GM19397 (cell line): Measurements from ENCODE around the gene VGLL4.
A peak's percentile ranks its signal among the peaks of the same experiment; 100 is the strongest.

ENCODE experiments used
- ATAC-seq: cut with Tn5 transposase; IDR thresholded peaks from one replicate; pipeline ENCODE4 v1.9.1; 2021; ENCODE audit warnings: mild to moderate bottlenecking, moderate library complexity; ENCODE audit not compliant: unreplicated experiment

VGLL4 gene

DNA sequence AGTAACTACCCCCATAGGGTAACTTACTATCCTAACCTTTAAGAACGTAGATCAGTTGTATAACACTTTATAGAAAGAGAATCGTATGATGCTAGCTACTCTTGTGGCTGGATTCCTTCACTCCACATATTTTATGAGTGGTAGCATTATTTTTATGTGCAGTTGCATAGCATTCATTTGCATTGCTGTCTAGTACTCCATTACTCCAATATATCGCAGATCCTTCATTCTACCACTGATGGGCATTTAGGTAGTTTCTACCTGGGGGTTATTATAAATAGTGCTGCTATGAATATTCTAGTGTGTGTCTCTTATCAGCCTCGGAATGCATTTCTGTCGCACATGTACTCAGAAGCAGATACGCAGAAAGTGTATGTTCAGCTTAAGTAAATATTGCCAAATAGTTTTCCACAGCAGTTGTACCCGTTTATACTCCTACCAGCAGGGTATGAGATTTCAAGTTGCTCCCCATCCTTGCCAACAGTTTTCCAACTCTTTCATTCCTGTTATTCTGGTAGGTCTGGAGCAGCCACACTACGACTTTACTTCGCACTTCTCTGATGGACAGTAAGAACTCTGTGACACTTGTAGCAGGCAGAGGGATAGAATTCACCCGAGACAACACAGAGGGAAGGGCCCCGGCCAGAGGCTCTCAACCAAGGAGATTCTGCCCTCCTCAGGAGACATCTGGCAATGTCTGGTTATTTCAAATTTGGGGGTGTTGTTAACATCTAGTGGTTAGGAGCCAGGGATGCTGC lies 9.8 kb upstream of the VGLL4 start:
- no peak for ATAC-seq

DNA sequence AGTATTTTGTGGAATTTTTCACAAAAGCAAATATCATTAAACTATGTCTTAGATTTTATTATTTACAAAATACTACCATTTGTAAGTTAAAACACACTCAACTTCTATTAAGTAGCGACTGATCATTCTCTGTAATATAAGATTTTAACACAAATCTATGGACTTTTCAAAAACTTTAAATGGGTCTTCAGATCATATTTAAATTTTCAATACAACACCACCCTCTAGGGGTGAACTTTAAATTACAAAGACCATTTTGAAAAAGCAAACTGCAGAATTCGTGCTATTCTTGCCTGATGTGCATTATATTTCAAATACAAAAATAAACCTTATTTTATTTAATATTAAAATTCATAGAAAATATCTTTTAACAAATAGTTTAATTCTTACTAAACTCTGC lies 8.2 kb upstream of the VGLL4 start:
- ATAC-seq = no peak

DNA sequence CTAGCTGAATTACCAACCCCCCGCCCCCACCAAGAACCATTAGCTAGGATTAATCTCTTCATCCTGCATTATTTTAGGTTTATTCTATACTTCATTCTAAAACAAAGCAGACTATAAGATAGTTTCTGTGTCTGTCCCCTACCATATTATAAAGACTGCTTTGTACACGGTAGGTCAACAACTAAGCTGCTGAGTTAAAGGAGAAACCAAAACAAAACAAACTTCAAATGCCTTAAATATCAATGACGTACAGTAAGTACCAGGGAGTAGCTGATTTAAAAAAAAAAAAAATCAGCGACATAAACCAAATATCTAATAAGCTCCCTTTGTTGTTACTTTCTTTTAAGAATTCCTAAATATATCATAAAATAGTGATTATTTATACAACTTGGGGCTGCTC lies 7.8 kb upstream of the VGLL4 start:
- no peak for ATAC-seq

DNA sequence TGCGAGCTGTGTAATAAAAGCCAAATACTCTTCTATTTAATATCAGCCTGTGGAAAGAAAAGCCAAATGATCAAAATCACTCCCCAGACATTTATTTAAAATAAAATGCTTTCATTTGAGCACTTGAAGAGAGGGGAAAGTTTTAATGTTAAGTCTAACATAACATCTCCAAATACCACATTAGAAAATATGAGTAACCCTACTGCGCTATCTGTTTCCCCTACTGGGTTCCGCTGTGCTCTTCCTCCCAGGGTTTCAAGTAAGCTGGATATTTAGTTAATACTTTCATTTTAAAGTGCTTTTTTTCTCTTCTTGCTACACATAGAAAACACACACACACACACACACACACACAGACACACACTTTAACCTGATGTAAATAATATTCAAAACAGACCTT lies 6.7 kb upstream of the VGLL4 start:
- no peak for ATAC-seq

DNA sequence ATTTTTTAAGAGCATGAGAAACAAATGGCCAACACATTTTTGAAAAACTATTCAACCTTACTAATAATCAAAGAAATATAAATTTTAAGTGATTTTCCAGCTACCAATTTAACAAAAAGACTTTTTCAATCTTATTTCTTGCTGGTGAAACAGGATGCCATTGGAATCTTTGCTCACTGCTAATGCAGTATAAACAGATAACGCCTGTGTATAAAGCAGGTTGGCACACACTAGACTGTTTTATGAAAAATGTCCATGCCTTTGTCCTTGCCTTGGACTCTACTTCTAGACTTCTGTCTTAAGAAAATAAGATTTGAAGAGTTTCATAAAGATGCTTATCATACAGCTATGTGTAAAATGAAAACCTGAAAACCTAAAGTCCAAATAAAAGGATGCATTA lies 5.0 kb upstream of the VGLL4 start:
- no peak for ATAC-seq

DNA sequence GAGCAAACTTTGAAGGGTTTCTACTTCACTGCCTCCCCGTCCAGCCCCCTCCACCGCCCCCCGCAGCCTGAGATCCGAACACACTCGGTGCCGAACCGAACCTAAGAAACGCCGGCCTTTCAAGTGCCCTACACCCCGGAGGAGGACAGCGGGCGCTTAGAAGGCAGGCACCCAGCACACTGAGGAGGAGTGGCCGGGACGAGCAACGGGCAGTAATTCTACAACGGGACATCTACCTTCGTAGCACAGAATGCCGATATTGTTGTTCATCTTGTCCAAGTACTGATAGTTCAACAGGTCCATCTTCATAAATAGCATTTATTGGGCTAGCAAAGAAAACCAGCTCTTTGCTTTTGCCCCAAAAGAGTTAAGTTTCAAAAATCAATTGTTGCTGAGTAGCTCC lies 513 bp downstream of the VGLL4 start:
- no peak for ATAC-seq

DNA sequence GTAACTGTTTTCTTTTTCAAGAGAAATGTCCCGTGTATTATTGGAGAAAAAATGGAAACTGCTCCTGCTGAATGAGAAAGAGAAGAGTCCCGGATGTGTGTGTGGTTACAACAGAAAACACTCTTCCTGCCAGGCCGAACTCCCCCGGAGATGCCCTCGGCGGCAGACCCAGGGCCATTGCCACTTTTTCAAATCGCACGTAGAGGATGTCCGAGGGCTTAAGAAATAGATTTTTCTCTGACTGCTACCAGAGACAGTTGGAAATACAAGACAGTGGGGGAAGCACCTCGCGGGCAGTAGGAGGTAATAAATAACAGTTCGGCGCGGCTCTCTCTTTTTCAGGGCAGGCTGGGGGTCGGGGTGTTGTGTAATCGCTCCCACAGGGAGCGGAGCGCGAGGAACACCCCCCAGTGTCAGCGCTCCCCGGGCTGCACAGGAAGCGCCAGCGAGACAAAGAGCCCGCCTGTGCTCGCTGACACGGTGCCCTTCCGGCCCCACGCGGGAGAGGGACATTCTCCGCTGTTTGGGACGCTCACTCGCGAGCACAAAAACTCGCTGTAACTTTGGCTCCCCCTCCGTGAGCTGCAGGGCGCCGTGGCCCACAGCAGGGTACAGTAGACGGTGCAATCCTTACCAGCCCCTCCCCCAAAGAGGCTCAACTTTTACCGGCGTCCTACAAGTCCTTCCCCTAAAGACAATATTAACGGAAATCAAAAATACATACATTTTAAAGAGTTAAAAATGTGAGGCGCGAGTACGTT lies 1.1 kb downstream of the VGLL4 start:
- peak; percentile 71 for ATAC-seq

DNA sequence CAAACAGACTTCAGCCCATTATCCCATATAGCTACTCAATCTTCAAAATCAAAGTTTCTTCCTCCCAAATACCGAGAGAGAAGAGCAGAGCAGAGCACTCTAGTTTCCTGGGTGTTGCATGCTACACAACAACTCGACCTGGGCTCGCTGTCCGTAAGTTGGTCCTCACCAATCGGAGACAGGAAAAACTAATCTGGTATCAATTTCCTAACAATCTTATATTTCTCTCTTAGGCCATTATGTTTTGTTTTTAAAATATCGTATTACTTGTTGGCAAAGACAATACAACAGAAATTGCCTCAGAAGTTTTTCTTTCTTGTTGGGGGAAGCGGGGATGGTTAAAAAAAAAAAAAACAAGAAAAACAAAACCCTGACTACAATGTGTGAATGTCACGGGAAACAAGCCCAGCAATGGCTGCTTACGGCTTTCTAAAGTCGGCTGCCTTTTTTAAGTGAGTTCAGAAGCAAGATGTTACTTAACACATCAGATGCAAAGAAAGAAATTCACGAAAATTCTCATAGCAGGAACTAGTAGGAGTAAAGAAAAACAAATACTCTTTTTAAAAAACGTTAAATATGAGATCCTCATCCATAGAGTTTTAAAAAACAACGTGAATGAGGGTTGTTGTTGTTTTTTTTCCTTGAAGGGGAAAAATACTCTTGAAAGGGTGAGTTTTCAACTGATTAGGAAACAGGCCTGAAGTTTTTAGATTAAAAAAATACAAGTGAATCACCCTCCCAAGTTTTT lies 1.9 kb downstream of the VGLL4 start:
- no peak for ATAC-seq

DNA sequence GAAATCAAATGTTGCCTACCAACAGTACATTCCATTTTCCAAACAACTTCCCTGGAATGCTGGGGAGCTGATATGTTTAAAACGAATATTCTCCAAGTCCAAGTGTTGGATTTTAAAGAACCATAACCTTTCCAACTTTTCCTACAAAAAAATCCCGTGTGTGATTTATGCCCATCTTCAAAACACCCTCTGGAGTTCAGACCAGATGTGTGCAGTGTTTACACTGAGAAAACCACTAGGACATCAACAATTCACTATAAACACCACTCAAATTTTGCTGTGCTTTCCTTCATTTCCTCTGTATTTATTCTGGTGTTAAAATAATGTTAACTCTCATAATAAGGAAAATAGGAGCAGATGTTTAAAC lies 2.4 kb downstream of the VGLL4 start:
- no peak for ATAC-seq

DNA sequence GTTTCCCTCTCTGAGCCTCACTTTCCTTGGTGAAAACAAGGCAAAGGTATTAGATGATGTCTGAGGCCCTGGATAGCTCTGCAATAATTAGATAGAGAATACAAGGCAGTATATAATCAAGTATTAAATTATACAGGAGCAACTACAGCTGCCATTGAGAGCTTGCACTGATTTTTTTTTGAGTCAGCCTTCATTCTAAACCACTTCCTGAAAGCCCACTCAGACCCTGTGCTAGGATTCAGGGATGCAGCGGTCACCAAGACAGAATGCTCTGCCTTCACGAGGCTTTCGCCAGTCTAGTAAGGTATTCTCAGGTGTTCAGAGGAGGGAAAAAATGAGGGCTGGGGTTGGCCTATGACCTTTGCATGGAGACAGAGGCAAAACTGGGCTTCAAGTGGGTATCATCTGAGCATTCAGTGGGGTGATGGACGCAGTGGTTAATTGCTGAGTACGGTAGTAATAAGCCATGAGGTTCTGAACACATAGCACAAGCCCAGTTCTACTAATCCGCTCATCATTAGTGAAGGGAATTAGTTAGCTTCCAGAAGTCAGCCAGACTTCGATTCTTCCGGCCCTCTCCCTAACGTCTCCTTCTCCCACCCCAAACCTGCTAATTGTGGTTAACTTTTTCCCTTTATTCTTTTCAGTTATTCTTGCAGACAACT lies 3.6 kb downstream of the VGLL4 start:
- ATAC-seq = no peak

DNA sequence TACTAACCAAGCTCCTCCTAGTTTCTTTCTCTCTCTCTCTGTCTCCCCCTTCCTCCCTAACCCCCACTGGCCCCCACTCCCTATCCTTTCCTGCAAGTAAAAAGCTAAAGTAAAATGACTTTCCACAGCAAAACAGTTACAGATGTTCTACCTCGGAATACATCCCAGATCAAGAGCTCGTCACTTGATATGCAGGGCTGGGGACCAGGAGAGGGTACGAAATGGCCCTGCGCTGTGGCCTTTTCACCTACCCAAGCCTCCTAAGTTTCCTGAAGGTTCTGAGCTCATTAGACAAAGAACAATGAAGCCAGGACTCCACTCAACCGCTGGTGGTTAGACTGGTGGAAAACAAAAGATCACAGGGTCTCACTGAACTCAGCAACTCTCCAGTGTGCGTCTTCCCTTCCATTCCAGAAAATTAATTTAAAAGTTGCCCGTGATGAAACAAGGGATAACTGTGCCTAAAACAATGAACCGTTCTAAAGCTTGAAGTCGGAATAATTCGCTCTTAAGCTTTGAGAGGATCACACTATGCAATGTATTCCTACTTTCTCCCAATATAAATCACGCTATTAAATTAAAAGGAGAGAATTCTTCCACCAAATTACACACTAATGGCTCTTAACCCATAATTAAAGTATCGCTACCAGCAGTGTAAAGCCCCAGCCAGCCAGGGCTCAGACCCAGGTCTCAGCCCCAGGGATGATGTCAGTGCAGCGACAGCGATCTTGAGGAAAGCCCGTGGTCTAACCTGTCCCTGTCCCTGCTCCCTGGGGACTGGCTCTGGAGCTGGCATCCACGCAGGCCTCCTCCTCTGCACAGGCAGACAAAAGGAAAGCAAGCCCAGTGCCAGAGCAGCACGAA lies 5.0 kb downstream of the VGLL4 start:
- no peak for ATAC-seq

DNA sequence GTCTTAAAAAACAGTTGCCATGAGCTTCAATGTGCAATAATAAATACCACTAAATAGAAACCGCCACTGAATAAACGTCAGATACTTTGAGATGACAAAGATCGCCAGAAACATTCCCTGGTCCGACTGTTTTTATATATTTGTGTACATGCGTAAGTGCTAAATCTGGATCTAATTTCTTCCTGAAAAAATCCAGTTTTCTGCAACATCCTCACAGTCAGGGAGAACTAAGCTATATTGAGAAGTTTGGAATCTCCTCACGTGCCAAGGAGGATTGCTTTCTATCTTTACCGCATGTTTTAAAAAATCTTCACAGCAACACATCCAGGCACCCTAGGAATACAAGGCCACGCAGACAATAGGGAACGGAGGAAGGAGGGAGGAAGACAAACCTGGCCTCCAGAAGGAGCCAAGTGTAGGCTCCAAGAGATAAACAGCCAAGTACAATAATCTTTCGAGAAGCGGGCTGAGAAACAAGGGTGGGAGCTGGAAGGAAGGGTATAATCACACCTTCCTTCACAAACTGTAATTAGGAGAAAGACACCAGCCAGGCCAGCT lies 5.7 kb downstream of the VGLL4 start:
- ATAC-seq = no peak

DNA sequence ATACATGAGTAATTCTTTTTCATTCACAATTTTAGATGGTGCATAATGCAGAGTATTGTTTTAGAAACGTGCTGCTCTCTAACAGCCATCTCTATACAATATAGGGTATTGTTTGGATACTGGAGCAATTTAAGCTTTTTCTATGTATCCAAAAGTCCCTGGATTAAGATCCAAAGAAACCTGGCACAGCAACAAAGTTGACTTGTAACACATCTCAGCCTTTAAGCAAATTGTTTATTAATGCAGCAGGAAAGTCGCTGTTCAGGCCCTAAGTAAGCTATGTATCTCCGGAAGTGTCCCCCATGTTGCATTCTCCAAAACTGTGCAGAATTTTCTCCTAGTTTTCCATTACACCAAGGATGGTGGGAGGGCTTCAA lies 7.3 kb downstream of the VGLL4 start:
- ATAC-seq = no peak

DNA sequence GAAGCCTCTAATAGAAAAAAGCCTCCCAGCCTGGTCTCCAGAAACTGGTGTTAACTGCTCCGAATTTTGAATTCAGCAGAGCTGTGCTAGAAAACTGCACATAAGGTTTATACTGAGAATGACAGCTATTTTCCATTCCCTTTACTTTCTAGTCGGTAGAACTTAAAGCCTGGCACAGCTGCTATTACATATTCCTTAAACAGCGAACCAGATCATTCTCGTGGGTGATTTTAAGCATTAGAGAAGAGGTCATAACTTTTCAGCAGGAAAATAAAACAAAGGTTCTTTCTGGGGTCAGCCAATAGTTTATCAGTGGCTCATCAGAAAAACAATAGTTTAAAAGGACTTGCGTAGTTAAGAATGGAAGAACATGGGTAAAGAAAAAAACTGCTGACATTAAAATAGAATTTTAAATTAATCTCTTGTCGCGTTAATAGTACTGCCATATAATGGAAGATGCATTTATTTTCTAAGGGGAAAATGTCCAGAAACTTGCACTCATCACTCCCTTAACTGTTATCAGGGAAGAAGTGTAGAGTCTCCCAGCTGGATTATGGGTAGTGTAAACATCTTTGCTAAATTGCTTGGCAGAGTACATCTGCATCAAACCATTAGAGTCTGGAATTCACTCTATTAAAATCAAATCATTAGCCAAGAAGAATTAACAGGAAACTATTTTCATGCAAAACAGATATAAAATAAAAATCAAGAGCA lies 7.9 kb downstream of the VGLL4 start:
- ATAC-seq = no peak

DNA sequence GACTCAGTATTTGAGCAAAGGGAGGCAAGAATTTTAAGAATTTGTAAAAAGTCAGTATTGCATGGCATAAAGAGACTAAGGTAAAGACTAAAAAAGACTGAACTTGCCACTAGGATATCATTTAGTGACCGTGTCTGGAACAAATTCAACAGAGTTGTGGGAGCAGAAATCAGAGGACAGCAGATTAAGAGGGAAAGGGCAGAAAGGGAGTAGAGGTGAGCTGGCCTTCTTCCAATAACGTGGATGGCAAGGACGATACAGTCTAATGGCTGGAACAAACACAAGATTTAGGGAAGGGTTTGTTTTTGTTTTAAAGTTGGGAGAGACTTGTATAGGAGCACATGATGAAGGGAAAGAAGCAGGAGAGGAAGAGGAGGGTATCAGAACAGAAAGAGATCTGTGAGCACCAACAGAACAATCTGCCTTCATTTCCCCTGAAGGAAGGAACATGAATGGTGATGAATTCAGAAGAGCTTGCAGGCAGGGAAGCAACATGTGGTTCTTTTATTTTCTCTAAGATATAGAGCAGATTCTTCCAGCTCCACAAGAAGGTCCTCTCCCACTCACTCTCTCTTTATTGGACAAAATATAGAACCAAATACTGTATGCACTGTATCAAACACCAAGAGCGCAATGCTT lies 8.6 kb downstream of the VGLL4 start:
- no peak for ATAC-seq

DNA sequence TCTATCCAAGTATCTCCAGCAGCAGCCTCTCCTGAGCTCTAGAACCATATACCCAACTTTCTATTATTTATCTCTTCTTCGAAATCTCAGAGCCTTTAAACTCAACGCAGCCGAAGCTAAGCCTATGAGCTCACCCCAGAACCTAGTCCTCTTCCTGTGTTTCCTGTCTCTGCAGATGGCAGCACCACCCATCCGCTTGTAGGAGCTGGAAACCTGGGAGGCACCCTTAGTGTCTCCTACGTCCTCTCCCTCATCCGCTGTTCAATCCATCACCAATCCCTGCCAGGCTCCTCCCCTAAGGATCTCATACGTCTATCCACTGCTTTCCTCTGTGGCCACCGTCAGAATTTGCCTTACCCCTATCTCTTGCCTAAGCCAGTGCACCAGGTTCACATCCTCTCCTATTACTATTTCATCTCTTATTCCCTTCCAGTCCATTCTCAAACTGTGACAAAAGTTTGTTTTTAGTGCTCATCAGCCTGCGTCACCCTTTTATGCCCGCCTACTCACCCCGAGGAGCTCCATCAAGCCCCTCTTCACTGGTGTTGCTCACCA lies 9.6 kb downstream of the VGLL4 start:
- no peak for ATAC-seq

DNA sequence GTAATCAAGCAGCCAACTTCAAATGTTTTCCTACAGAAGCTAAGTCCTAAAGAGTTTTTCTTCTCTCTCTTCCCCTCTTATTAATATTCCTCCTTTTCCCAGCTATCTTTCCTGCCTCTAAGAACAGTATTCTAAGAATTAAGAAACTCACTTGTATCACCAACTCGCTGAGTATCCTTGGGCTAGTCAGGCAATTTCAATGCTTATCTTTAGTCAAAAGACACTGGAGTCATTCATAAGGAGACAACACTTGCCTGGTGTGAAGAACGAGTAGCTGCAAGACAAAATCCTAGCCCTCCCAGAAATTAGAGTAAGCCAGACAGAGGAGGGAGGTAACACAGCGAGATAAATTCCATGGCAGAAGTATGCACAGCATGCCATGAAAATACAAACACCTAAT lies 10.7 kb downstream of the VGLL4 start:
- no peak for ATAC-seq

DNA sequence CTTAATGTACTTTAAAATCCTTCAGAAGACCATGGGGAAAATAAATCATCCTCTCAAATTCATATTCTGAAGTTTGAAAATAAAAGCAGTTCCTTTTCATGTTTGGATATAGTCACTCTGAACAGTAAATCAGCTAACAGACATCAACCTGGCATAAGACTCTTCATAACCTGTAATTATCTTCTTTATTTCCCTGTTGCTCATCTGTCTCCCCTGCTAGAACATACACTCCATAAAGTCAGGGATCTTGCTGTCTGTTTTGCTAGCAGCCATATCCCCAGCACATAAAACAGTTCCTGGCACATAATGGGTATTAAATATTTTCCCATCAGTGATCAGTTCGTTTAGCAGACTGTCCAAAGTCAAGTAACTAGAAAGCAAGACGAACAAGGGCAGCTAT lies 11.2 kb downstream of the VGLL4 start:
- no peak for ATAC-seq

DNA sequence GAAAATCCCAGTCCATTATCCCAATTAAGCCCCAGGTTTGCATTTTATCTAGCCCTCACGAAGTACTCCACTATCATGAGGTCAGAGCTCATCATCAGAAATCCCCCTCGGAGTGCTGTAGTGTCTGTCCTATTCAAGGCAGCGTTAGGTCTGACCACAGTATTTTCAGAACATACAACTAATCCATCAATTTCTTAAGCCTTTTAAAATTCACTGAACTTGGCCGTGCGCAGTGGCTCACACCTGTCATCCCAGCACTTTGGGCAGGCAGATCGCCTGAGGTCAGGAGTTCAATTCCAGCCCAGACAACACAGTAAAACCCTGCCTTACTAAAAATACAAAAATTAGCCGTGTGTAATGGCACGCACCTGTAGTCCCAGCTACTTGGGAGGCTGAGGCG lies 11.9 kb downstream of the VGLL4 start:
- no peak for ATAC-seq
